ENCODE results near the gene CLIP2. TPM values are rescaled to one million over a fixed set of nuclear protein-coding genes. Genes with fewer than 3 reads are reported as not detected.

CLIP2 gene
- total RNA-seq, 4 donors from 2014 or later = 25.5 to 44.3 (median 37.1) TPM

DNA sequence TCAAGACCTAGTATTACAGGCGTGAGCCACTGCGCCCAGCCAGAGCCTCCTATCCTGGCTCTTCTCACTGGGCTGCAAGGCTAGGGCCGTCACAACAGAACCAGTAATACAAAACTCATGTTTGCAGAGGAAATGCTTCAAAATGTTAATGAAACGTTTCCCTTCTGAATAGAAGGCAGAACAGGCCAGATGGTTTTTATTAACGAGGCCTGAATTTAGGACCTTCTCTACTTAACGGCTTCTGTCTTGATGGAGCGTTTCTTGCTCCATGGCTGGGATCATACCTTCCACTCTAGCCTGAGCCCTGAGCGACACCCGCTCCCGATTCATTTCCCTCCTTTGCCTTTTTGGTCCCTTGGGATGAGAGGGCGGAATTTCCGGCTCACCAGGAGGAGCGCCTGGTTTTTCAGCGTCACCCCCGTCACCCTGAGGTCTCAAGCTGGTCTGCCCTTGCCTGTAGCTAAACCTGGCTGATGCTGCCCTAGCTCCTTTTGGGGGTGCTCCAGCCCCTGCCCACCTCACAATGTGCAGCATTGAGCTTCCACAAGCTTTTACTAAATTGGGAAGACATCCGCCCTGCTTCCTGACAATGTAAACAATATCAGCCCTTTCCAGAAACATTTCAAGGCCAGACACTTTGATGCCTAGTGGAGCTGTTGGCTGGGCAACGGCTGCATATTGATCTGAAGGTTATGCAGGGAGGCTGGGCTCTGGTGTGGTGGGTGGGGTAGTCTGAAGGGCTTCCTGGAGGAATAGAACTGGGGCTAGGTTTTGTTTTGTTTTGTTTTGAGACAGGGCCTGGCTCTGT is 5.2 kb downstream of the CLIP2 start:
- no peaks in the 10 kb centered on the region for H3K36me3 ChIP-seq
- DNase-seq (ENCODE audit: extremely low spot score) = no peak

DNA sequence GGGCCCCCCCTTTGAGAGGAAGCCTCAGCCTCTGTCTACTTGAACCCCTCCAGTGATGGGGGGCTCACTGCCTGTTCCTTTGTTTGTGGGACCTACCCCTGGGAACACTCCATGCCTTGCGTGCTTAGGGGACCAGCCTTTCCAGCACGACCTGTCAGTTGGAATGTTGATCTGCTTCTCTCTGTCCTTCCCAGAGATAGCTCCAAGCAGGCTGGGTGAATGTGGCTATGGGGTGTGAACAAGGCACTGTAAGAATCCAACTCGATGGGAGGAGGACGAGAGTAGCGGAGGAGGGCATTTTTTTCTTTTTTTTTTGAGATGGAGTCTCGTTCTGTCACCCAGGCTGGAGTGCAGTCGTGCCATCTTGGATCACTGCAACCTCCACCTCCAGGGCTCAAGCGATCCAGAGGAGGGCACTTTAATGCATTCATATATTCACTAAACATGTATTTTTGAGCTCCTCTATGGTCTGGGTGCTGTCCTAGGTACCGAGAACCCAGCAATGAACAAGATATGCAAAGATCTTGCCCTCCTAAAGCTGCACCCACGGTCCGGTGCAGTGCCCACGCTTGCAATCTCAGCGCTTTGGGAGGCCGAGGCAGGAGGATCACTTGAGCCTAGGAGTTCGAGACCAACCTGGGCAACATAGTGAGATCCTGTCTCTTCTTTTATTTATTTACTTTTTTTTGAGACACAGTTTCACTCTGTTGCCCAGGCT is 8.5 kb downstream of the CLIP2 start:
- H3K4me1 ChIP-seq = peaks cover 12 to 31% (median 23%) of the 10 kb centered on the region in 4 donors
- H3K27me3 ChIP-seq = no peaks in the 10 kb centered on the region
- intact Hi-C loops (cut with DNase I) = no loop called here
- no peaks in the 10 kb centered on the region for H3K36me3 ChIP-seq
- TF ChIP-seq, protein P1, sequence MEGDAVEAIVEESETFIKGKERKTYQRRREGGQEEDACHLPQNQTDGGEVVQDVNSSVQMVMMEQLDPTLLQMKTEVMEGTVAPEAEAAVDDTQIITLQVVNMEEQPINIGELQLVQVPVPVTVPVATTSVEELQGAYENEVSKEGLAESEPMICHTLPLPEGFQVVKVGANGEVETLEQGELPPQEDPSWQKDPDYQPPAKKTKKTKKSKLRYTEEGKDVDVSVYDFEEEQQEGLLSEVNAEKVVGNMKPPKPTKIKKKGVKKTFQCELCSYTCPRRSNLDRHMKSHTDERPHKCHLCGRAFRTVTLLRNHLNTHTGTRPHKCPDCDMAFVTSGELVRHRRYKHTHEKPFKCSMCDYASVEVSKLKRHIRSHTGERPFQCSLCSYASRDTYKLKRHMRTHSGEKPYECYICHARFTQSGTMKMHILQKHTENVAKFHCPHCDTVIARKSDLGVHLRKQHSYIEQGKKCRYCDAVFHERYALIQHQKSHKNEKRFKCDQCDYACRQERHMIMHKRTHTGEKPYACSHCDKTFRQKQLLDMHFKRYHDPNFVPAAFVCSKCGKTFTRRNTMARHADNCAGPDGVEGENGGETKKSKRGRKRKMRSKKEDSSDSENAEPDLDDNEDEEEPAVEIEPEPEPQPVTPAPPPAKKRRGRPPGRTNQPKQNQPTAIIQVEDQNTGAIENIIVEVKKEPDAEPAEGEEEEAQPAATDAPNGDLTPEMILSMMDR (IDR thresholded peaks at IDR 0.05) = no peak
- TF ChIP-seq EP300 (IDR thresholded peaks at IDR 0.05) (no peak), POLR2AphosphoS5 (IDR thresholded peaks at IDR 0.05) (no peak), POLR2A (IDR thresholded peaks at IDR 0.05; ENCODE audit: low read depth) (no peak)
- no peaks in the 10 kb centered on the region for H3K9me3 ChIP-seq
- 91% methylated on average over 15 of the region's 15 CpGs for WGBS
- no peak overlapping the region for H3K27ac ChIP-seq (replicated peaks in 1 of 4)
- no peak overlapping the region for H3K4me3 ChIP-seq
- no peak for DNase-seq (ENCODE audit: extremely low spot score)

More for the DNA sequence above, 5.2 kb downstream of the CLIP2 start:
- H3K27me3 ChIP-seq = no peaks in the 10 kb centered on the region
- peaks cover 20 to 52% (median 44%) of the 10 kb centered on the region in 4 donors for H3K4me1 ChIP-seq
- TF ChIP-seq POLR2AphosphoS5 (IDR thresholded peaks at IDR 0.05) (no peak), EP300 (IDR thresholded peaks at IDR 0.05) (no peak), POLR2A (IDR thresholded peaks at IDR 0.05; ENCODE audit: low read depth) (no peak)
- TF ChIP-seq, protein P1 (IDR thresholded peaks at IDR 0.05) = no peak
- H3K9me3 ChIP-seq = no peaks in the 10 kb centered on the region
- no peak overlapping the region for H3K4me3 ChIP-seq
- intact Hi-C loops (cut with DNase I) = loop anchor here (5.0 kb wide), 1 partner anchor 42 kb away; the partner anchor contains the start of gene RFC2
- 60% methylated on average over 16 of the region's 17 CpGs for WGBS
- peak overlapping the region in 3 of 4 donors; percentile 24 to 51 (median 29) for H3K27ac ChIP-seq (replicated peaks in 1 of 4)

DNA sequence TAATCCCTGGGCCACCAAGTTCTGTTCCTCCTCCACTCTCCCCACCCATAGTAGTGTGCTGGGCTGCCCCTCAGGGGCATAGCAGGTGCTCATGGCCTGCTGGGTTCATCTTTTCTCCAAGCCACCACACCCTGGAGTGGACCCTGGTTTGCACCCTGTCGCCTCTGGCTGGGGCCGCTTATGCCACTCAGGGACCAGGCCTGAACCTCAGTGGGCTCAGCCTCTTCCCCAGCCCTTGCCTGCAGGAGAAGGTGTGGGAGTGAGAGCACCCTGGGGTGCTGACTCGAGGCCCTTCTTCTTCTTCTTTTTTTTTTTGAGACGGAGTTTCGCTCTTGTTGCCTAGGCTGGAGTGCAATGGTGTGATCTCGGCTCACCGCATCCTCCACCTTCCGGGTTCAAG is 10.2 kb downstream of the CLIP2 start:
- WGBS = 96% methylated on average over 8 of the region's 8 CpGs
- H3K4me1 ChIP-seq = peaks cover 7 to 15% (median 13%) of the 10 kb centered on the region in 4 donors
- no peak overlapping the region for H3K27ac ChIP-seq (replicated peaks in 1 of 4)
- H3K36me3 ChIP-seq = no peaks in the 10 kb centered on the region
- intact Hi-C loops (cut with DNase I) = no loop called here
- no peak overlapping the region for H3K4me3 ChIP-seq
- no peaks in the 10 kb centered on the region for H3K27me3 ChIP-seq
- no peak for DNase-seq (ENCODE audit: extremely low spot score)
- TF ChIP-seq, protein P1 (IDR thresholded peaks at IDR 0.05) = no peak
- TF ChIP-seq POLR2A (IDR thresholded peaks at IDR 0.05; ENCODE audit: low read depth) (no peak), EP300 (IDR thresholded peaks at IDR 0.05) (no peak), POLR2AphosphoS5 (IDR thresholded peaks at IDR 0.05) (no peak)
- H3K9me3 ChIP-seq = no peaks in the 10 kb centered on the region

DNA sequence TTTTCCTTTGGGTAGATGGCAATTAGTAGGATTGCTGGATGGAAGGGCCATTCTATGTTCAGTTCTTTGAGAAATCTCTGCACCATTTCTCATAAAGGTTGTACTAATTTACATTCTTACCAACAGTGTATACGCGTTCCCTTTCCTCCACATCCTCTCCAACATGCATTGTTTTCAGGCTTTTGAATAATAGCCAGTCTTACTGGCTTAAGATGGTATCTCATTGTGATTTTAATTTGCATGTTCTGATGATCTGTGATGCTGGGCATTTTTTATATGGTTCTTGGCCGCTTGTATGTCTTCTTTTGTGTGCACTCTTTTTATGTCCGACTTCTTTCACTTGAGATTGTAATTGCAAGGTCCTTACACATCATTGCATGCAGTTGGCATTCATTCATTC is 11.7 kb downstream of the CLIP2 start:
- Histone ChIP-seq H3K27me3 (no peaks in the 10 kb centered on the region), H3K4me1 (peaks cover 1 to 7% (median 4%) of the 10 kb centered on the region in 4 donors), H3K9me3 (no peaks in the 10 kb centered on the region), H3K36me3 (no peaks in the 10 kb centered on the region), H3K27ac (replicated peaks in 1 of 4) (no peak overlapping the region), H3K4me3 (no peak overlapping the region)
- no peak for DNase-seq (ENCODE audit: extremely low spot score)
- 97% methylated on average over 4 of the region's 4 CpGs for WGBS
- intact Hi-C loops (cut with DNase I) = no loop called here
- TF ChIP-seq, protein P1 (IDR thresholded peaks at IDR 0.05) = no peak
- no peak for TF ChIP-seq EP300 (IDR thresholded peaks at IDR 0.05)
- TF ChIP-seq POLR2AphosphoS5 (IDR thresholded peaks at IDR 0.05) = no peak

Data from esophagus muscularis mucosa (tissue), 4 donors.